ENCODE measurements around the gene IGF2BP1. TPM values are rescaled to one million over a fixed set of nuclear protein-coding genes. Genes with fewer than 3 reads are reported as not detected.

The IGF2BP1 gene
- total RNA-seq, 2 donors from 2014 or later, result 0.96 TPM; not detected in 1

DNA sequence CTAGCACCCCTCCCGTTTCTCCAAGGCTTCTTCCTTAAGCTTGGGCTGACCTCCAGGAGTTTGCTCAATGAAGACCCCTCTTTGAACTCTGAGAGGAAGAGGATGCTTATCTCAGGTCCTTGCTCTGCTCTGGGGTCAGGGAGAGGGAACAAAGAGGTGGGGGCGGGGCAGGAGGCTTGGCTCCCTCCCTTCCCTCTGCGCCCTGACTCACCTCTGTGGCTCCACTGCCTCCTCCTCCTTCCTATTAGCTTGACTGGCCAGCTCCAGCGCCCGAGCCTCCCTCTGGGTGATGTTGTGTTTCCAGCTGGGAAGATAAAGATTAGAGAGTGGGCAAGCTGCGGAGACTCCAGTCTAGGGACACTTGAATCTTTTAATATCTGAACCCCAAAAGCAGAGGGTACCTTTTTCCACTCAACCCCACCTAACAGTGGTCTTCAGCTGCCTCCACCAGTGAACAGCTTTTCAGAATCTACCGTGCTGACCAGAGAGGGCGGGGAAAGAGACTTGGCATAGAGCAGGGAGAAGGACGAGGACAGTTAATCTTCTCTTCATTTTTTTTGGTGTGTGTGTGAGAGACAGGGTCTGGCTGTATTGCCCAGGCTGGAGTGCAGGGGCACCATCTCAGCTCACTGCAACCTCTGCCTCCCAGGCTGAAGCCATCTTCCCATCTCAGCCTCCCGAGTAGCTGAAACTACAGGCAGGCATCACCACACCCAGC, 35.5 kb upstream of the IGF2BP1 start:
- H3K9me3 ChIP-seq, result no peaks in the 10 kb centered on the region
- H3K27ac ChIP-seq, result no peak overlapping the region
- TF ChIP-seq, protein P1, sequence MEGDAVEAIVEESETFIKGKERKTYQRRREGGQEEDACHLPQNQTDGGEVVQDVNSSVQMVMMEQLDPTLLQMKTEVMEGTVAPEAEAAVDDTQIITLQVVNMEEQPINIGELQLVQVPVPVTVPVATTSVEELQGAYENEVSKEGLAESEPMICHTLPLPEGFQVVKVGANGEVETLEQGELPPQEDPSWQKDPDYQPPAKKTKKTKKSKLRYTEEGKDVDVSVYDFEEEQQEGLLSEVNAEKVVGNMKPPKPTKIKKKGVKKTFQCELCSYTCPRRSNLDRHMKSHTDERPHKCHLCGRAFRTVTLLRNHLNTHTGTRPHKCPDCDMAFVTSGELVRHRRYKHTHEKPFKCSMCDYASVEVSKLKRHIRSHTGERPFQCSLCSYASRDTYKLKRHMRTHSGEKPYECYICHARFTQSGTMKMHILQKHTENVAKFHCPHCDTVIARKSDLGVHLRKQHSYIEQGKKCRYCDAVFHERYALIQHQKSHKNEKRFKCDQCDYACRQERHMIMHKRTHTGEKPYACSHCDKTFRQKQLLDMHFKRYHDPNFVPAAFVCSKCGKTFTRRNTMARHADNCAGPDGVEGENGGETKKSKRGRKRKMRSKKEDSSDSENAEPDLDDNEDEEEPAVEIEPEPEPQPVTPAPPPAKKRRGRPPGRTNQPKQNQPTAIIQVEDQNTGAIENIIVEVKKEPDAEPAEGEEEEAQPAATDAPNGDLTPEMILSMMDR (IDR thresholded peaks at IDR 0.05), result no peak
- H3K36me3 ChIP-seq, result no peaks in the 10 kb centered on the region
- no peak overlapping the region for H3K9ac ChIP-seq (ENCODE audit: low read depth in 2 of 2, low read length in 2 of 2)
- peaks cover 14% of the 10 kb centered on the region for H3K27me3 ChIP-seq
- DNase-seq, result no peak
- intact Hi-C loops (cut with DNase I), result no loop called here
- H3K4me1 ChIP-seq, result no peaks in the 10 kb centered on the region
- no peak overlapping the region for H3K4me3 ChIP-seq

DNA sequence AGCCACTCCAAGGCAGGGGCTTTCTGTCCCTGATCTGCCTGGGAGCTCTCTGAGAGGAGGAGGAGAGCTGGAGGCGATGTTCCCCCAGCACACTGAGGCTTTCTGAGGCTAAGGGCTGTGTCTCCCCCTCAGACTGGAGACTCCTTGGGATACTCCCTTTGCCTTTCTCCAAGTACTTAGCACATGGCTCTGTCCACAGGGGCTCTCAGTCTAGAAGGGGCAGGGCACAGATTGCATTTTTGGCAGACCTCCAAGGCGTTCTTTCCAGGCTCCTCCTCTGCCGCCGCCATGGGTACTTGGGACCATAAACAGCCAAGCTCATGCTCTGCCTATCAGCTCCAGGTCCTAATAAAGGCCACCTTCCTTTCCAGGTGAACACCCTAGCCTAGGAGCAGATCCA, 27.0 kb upstream of the IGF2BP1 start:
- no peaks in the 10 kb centered on the region for H3K4me1 ChIP-seq
- H3K4me3 ChIP-seq, result no peak overlapping the region
- no peaks in the 10 kb centered on the region for H3K36me3 ChIP-seq
- TF ChIP-seq, protein P1 (IDR thresholded peaks at IDR 0.05), result no peak
- H3K27ac ChIP-seq, result no peak overlapping the region
- H3K9me3 ChIP-seq, result no peaks in the 10 kb centered on the region
- H3K27me3 ChIP-seq, result no peaks in the 10 kb centered on the region
- no peak overlapping the region for H3K9ac ChIP-seq (ENCODE audit: low read depth in 2 of 2, low read length in 2 of 2)
- intact Hi-C loops (cut with DNase I), result no loop called here
- DNase-seq, result no peak

DNA sequence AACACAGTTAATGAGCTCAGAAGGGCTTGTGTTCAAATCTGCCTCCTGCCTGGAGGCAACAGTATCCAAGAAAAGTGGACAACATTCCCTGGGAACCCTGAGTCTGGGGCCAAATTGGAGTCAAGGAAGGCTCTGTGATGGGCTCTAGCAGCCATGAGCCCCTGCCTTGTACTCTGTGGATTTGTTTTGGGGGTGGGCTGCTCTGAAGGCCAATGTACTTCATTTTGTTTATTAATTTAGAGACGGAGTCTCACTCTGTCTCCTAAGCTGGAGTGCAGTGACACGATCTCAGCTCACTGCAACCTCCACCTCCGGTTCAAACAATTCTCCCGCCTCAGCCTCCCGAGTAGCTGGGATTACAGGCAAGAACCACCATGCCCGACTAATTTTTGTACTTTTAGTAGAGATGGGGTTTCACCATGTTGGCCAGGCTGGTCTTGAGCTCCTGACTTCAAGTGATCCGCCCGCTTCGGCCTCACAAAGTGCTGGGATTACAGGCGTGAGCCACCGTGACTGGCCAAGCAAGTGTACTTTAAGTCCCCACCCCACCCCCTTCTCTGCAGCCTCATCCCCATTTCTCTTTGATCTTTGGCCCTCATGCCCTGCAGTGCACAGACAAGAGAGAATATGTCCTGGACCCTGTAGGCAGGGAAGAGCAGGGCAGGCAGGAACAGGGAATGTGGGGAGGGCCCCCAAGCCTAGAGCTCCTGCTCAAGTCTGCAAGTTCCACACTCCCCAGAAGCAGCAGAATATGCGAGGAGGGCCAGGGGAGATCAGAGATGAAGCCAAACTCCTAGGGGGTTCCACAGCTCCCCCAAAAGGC, 26.1 kb upstream of the IGF2BP1 start:
- Histone ChIP-seq H3K27me3 (no peaks in the 10 kb centered on the region), H3K9ac (ENCODE audit: low read depth in 2 of 2, low read length in 2 of 2) (no peak overlapping the region), H3K36me3 (no peaks in the 10 kb centered on the region), H3K4me3 (no peak overlapping the region), H3K27ac (no peak overlapping the region), H3K4me1 (no peaks in the 10 kb centered on the region), H3K9me3 (no peaks in the 10 kb centered on the region)
- intact Hi-C loops (cut with DNase I), result no loop called here
- no peak for DNase-seq
- TF ChIP-seq, protein P1 (IDR thresholded peaks at IDR 0.05), result no peak

DNA sequence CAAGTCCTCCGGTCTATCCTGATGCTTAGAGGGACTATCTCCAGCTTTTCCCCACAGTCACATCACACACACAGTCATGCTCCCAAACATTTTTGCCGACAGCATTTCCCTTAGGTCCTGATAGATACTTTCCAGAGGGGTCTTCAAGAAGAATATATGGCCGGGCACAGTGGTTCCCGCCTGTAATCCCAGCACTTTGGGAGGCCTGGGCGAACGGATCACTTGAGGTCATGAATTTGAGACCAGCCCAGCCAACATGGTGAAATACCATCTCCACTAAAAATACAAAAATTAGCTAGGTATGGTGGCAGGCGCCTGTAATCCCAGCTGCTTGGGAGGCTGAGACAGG, 24.5 kb upstream of the IGF2BP1 start:
- Histone ChIP-seq H3K27me3 (no peaks in the 10 kb centered on the region), H3K9me3 (no peaks in the 10 kb centered on the region), H3K4me1 (no peaks in the 10 kb centered on the region), H3K4me3 (no peak overlapping the region), H3K36me3 (no peaks in the 10 kb centered on the region), H3K27ac (no peak overlapping the region), H3K9ac (ENCODE audit: low read depth in 2 of 2, low read length in 2 of 2) (no peak overlapping the region)
- intact Hi-C loops (cut with DNase I), result no loop called here
- TF ChIP-seq, protein P1 (IDR thresholded peaks at IDR 0.05), result no peak
- no peak for DNase-seq

DNA sequence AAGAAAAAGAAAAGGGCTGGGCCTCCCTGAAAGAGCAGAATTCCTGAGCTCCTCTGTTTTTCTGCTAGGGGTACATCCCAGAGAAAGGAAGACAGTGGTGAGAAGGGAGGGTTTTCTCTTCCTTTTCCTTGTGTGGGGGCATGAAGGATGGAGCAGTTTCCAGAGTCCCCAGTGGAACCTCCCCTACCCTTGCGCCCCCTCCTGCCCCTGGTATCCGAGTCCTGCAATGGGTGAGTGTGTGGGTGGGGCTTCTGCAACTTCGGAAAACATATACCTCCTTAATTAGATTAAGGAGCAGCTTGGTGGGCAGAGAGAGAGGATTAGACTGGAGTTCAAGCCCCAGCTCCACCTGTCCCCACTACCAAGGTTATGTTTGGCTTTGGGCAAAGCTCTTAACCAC, 23.4 kb upstream of the IGF2BP1 start:
- TF ChIP-seq, protein P1 (IDR thresholded peaks at IDR 0.05), result no peak
- no peaks in the 10 kb centered on the region for H3K36me3 ChIP-seq
- no peaks in the 10 kb centered on the region for H3K4me1 ChIP-seq
- H3K9me3 ChIP-seq, result no peaks in the 10 kb centered on the region
- no peak overlapping the region for H3K4me3 ChIP-seq
- H3K9ac ChIP-seq (ENCODE audit: low read depth in 2 of 2, low read length in 2 of 2), result no peak overlapping the region
- intact Hi-C loops (cut with DNase I), result no loop called here
- no peak overlapping the region for H3K27ac ChIP-seq
- no peak for DNase-seq
- H3K27me3 ChIP-seq, result no peaks in the 10 kb centered on the region
